GM19193 (cell line): ENCODE measurements around the gene OR6P1.

Experiments used
- POLR2A ChIP-seq: IDR thresholded peaks from 4 replicates; pipeline ENCODE4 v1.6.1; 2011; ENCODE audit not compliant: insufficient read depth, insufficient read length; ENCODE audit errors: extremely low read depth

Gene OR6P1

DNA sequence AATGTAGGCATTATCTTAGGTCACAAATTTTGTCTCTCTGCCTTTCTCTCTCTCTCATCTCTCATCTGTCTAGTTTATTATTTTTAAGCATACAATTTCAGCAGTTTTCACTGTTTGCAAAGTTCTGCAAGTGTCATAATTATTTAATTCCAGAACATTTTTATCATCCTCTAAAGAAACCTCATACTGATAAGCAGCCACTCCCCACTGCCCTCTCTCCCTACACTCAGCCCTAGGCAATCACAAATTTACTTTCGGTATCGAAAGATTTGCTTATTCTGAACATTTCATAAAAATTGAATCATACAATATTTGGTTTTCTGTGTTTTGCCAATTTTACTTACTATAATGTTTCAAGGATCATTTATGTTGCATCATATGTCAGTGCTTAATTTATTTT is 32.8 kb downstream of the OR6P1 start:
- no peak for TF ChIP-seq POLR2A

DNA sequence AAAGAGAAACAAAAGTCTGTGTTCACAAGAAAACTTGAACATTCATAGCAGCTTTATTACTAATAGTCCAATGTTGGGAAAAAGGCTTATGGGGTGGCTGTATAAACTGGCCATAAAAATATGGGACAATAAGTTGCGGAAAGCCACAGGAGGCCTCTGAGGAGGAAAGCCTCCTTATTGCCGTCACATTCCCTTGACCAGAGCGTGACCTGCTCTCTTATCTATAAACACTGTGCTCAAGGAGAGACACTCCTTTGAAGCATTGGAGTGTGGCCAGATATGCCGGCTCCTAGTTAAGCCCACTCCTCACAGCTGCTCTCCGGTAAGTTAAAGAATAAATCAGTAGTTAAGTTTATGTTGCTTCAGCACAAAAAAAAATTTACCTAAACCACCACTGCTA is 35.9 kb downstream of the OR6P1 start:
- TF ChIP-seq POLR2A: no peak

DNA sequence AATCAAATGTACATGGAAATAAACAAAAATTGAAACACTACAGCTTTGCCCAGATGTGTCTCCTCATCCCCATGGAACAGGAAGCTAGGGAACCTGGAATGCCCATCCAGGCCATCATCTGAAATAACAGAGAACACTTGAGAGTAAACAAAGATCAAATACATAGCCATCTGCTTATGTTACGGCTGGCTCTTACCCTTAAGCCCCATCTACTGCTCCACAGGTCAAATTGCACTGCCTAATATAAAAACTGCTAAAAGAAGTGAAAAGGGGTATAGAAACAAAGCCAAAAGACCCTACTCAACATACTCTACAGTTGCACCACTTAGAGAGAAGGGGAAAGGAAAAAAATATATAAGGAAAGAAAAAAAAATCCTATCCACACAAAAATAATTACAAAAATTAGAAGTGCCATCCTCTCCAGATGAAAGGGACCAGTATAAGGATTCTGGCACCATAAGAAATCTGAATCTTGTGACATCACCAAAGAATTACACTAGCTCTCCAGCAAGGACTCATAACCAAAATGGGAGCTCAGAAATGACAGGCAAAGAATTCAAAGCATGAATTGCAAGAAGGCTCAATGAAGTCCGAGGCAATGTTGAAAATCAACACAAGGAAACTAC is 43.1 kb downstream of the OR6P1 start:
- TF ChIP-seq POLR2A: no peak

DNA sequence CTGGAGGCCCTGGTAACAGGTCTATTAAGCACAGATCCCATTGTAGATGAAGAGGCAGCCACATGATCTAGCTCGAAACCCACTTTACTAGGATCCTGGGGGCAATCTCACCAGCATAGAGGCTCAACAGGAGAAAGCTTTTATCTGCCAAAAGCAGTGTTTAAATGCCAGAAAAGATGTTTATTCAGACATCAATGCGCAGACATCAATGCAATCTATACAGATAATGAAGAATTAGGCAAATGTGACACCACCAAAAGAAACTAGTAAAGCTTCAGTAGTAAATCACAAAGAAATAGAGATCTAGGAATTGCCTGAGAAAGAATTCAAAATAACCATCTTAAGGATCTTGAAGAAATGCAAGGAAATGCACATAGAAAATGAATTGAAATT is 48.7 kb downstream of the OR6P1 start:
- TF ChIP-seq POLR2A: no peak

DNA sequence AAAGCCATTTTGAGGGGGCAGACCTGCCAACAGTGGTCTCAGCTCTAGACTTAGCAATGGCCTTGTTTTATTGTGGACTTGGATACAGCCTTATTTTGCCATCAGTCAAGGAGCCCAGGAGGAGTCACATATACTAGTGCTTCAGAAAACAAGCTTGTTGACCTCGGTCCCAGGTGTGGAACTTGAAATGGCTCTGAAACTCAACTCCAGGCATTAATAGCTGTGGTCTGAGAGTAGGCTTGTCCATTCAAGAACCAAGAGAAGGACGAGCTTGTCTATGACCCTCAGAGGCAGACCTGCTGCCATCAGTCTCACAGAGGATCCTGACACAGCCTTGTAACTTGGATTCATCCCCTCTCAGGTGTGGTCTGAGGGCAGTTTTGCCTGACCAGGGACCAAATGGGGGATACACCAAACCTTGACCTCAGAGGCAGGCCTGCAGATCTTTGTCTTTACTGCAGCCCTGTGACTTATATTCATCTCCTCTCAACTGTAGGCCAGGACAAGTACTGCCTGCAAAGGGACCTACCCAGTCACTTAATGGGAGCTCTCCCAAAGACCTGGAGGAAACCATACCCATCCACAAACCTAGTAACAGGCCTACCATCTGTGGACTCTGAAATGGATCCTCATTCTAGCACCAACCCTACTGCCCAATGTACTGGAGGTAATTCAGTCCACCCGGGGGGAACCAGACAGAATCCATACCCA is 49.3 kb downstream of the OR6P1 start:
- TF ChIP-seq POLR2A: no peak

DNA sequence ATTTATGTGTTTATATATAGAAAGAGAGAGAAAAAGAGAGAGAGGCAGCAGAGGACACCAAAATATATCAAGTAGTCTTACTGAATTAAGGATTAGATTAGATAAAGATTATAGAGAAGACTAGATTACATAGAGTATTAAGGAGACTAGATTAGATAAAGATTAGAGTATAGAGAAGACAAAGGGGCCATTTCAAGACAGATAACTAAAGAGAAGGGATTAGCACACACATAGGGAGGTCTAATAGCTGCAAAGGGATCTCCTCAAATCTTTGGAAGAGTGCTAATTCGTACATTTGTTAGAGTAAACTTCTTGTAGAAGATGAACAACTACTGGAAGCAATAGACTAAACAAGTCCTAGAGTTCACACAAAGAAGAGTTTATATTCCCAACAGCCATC is 50.4 kb downstream of the OR6P1 start:
- TF ChIP-seq POLR2A: no peak

DNA sequence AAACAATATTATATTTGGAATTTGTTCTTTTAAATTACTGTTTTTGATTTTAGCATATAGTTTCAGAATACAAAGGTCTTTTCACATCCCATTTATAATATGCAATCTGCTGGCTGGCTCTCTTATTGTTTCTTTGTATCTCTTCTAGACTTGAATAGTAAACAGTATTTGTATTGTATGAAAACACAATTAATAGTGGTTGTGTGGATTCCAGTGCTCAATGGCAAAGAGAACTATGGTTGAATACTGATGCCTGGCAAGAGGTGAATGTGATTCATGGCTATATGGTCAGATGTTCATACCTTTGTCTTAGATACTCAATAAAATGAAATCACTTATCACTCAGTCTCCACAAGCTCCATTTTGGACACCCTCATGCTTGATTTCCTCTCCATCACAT is 53.4 kb downstream of the OR6P1 start:
- no peak for TF ChIP-seq POLR2A
